GM21529 (cell line): ENCODE results near the gene TTI1.

Experiments
- ATAC-seq: cut with Tn5 transposase; IDR thresholded peaks from one replicate; pipeline ENCODE4 v1.9.1; 2021; ENCODE audit not compliant: unreplicated experiment

The TTI1 gene

DNA sequence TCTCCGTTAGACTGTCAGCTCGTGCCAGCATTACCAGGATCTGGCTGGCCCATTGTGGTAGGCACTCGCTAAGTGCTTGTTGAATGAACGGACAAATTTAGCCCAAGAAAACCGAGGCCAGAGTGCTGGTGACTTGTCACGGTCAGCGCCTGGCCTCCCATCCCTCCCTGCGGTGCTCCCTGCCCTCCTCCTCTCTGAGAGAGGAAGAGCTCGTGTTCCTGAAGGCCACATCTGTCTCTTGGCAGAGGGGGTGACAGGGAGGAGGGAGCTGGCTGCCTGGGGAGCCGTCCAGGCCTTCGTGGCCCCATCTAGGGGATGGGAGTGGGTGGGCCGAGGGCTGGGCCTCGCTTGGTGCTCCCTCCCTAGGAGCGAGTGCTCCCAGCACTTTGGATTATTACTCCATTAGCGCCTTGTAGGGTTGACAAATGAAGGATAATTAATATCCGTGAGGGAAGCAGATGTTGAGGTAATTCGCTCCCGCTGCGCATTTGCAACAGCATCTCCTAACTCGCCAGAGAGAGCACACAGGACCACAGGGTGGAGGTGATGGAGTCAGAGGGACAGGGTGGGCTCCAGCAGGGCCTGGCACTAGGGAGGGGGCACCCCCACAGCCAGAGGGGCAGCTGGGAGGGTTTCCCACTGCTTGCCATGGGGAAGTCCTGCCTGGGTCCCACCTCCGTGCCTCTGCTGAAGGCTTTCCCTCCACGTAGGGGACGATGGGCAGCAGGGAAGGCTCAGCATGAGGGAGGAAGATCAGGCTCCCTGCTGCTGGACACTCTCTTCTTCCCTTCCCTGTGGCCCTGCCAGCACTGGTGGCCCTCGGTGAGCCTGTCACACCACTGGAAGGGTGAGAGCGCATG is 93.3 kb downstream of the TTI1 start:
- no peak for ATAC-seq

DNA sequence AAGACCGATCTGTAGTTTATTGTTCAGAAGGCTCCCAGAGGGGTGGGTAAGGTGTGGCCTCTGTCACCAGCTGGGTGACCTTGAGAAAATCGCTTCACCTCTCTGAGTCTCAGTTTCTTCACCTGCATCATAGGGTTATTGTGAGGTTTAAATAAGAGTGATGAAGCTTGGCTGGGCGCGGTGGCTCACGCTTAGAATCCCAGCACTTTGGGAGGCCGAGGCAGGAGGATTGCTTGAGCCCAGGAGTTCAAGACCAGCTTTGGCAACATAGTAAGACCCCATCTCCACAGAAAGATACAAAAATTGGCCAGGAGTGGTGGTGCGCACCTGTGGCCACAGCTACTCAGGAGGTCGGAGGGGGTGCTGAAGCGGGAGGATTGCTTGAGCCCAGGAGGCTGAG is 94.3 kb downstream of the TTI1 start:
- no peak for ATAC-seq

DNA sequence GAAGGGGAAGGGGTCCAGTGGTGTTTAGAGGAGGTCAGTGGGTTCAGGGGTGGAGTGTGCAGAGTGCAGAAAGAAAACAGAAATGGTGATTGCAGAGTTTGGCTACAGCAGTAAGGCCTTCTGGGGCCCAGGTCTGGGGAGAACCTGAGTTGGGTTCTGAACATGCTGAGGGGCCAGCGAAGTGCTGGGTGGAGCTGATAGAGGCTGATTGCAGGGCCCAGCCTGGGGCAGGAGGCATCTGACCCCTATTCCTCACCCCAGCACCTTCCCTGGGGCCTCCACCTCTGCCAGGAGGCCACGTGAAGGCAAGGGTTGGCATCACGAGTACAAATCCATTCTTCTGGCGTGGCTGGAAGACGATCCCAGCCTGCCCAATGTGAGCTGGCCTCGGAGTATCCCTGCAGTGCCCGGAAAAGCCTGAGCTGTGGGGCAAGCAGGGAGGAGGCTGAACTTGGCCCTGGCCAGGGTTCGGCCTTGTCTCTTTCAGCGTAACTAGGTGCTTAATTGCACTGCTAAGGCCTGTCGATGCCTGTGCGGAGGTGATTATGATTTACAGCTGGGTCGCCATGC is 95.0 kb downstream of the TTI1 start:
- ATAC-seq, result no peak

DNA sequence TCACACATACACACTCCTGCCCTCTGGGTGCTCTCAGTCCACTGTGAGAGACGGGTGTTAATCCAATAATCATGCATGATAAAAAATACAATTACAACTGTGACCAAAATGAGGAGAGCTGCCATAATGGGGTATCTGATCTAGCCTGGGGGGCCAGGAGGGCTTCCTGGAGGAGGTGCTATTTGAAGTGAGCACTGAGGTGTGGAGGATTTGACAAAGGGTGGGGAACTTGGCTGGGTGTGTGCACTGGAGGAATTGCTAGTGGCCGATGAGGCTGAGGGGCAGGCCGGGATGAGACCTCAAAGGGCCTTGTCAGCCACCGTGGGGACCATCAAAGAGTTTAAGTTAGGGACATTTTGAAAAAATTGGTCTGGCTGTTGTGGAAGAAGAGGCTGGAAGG is 95.6 kb downstream of the TTI1 start:
- ATAC-seq, result no peak

DNA sequence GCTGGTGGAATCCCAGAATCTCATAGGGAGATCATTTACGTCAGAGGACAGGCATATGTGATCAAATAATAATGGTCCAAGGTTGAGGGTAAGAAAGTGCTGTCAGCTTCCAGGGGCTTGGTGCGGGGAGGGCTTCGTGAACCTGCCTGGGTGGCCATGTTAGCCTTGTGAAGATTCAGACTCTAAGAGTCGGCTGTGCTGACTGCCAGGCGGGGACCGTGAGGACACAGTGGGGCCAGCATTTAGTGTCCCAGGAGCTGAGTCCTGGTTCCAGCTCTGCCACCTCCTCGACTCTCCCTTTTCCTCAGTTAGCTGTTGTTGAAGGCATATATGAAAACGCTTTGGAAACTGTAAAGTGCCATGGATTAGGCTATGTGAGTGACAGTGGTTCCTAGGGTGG is 96.8 kb downstream of the TTI1 start:
- ATAC-seq, result no peak

DNA sequence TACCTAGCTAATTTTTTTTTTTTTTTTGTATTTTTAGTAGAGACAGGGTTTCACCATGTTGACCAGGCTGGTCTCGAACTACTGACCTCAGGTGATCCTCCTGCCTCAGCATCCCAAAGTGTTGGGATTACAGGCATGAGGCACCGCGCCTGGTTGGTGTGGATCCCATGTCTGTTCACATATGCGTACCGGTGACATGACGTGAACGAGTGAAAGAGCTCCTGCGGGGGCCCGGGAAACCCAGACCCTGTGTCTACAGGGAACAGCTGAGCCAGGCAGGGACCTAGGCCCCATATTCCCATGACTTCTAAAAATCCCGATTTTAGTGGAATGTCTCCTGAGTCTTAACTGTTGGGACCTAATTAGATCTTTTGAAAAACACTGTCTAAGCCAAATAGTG is 97.2 kb downstream of the TTI1 start:
- ATAC-seq, result no peak

DNA sequence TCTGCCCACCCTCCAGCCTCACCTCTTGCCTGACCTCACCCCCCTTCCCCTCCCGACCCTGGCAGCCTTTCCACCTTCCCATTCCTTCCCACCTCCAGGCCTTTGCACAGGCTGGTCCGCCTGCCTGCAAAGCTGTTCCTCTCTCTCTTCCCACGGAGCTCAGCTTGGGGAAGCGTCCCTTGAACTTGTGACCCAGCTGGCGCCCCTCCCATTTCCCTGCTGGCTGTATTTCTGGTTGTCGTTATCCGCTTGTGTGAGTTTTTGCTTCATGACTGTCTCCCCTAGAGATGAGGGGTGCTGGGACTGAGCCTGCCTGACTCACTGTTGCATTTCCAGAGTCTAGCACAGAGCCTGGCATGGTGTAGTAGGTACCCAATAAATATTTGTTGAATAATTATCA is 97.8 kb downstream of the TTI1 start:
- no peak for ATAC-seq

DNA sequence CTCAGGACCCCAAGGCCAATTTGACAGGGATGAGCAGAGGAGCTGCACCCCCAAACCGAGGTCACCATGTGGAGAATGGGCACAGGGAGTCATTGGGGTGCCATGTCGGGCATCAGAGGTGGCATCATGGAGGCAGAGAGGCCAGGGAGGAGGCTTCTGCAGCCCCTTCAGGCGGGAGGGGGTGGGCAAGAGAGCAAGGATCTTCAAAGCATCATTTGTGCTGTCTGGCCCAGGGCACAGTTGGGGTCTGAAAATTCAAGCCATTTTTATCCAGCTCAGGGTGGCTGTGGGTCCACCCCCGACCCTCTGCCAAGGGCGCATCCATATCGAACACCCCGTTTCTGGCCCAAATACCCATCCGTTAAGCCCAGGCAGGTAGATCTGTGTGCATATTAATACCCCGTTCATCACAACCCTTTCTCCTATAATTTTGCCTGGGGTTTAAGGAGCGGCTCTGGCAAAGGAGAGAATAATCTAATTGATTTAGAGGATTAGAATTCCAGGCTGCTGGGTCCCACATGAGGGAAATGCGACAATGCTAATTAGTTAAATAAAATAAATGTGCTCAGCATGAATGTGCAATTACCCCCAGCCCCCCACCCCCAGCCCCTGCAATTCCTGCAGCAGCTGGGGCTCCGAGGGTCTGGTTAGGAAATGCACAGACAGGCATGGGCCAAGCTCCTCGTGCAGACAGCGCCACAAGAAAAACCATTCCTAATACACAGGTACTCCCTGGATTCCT is 98.5 kb downstream of the TTI1 start:
- ATAC-seq, result no peak

DNA sequence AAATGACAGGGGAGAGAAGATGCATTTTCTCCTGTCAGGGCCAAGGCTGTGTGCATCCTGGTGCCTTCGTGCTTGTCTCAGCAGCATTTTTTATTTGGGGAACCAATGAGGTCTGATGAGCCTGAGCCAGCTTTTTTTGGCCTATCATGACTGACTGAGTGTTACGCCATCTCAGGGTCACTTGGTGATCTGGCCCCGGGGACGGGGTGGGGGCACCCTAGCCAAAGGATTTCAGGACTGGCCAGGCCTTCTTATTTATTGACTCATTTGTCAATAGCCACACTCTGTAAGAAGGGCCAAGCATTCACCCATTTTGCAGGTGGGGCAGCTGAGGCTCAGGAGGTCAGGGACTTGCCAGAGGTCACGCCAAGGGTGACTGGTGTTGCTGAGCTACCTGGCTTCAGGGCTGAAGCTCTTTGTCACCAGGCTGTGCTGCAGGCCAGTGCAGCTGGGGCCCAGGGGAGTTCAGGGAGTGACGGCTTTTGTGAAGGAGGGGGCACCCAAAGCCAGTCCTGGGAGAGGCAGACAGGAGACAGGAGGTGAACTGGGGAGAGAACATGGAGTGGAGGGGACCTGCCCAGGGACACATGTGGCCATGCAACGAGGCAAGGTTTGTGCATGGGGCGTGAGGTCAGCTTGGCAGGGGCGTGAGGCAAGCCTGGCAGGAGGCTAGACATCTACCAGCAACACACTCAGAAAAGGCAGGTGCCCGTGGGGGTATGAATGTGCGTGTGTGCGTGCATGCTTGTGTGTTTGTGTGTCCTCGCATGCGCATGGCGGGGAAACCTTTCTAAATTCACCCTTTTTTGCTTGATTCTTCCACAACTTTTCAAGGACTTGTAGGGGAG is 99.2 kb downstream of the TTI1 start:
- no peak for ATAC-seq
